D721Med (cell line): Measurements from ENCODE around the gene EIF4G1.

Source experiments
- DNase-seq: peaks from one replicate; pipeline ENCODE4 v3.0.0; 2011; ENCODE audit warnings: low spot score; ENCODE audit not compliant: insufficient read length
- FAIRE-seq: peaks from 2 replicates; lab custom pipeline; 2011; peaks lifted over from hg19 to GRCh38; lab: Jason Lieb, UNC
- CTCF ChIP-seq: IDR thresholded peaks from 2 replicates; pipeline ENCODE4 v1.5.1; 2012; ENCODE audit warnings: mild to moderate bottlenecking, control low read depth; ENCODE audit not compliant: insufficient read depth; ENCODE audit errors: missing control alignments

EIF4G1 gene

GRCh38 chr3:184352149-184352785, 37.9 kb downstream of the EIF4G1 start:
- TF ChIP-seq CTCF: no peak
- DNase-seq (no peak), FAIRE-seq (no peak)

GRCh38 chr3:184352897-184353545, 38.6 kb downstream of the EIF4G1 start:
- TF ChIP-seq CTCF: no peak
- FAIRE-seq (no peak), DNase-seq (no peak)

- no peak for TF ChIP-seq CTCF
- no peak for DNase-seq
- FAIRE-seq: no peak
These were observed 39.1 kb downstream of the EIF4G1 start for GRCh38 chr3:184353546-184353941.

GRCh38 chr3:184354121-184354728, 39.8 kb downstream of the EIF4G1 start:
- TF ChIP-seq CTCF: peak; percentile 62
- FAIRE-seq (no peak), DNase-seq (peak; percentile 81)

- TF ChIP-seq CTCF: no peak
- DNase-seq (no peak), FAIRE-seq (no peak)
These were observed 40.3 kb downstream of the EIF4G1 start for GRCh38 chr3:184354754-184355153.

GRCh38 chr3:184355261-184356040, 41.0 kb downstream of the EIF4G1 start:
- no peak for DNase-seq
- no peak for TF ChIP-seq CTCF
- no peak for FAIRE-seq
